Stimulated activated CD8-positive, alpha-beta memory T cell treated with anti-CD3 and anti-CD28 coated beads, Interleukin-7, amount 100 ng/mL, for 24 hours (primary cell): ENCODE results near the gene TCN1.

Source experiments
- DNase-seq: peaks from one replicate; pipeline ENCODE4 v3.0.0-alpha.2; 2020; ENCODE audit warnings: low read depth

The TCN1 gene

GRCh38 chr11:59807047-59807610, 59.2 kb downstream of the TCN1 start:
- no peak for DNase-seq

- DNase-seq: no peak
Measured at GRCh38 chr11:59804061-59804460, 62.2 kb downstream of the TCN1 start.
